ENCODE measurements around the gene ZFHX3. TPM values are rescaled to one million over a fixed set of nuclear protein-coding genes. Genes with fewer than 3 reads are reported as not detected.

ZFHX3 gene
- total RNA-seq, 3 donors from 2014 or later: 13.8 to 36.0 (median 15.5) TPM

DNA sequence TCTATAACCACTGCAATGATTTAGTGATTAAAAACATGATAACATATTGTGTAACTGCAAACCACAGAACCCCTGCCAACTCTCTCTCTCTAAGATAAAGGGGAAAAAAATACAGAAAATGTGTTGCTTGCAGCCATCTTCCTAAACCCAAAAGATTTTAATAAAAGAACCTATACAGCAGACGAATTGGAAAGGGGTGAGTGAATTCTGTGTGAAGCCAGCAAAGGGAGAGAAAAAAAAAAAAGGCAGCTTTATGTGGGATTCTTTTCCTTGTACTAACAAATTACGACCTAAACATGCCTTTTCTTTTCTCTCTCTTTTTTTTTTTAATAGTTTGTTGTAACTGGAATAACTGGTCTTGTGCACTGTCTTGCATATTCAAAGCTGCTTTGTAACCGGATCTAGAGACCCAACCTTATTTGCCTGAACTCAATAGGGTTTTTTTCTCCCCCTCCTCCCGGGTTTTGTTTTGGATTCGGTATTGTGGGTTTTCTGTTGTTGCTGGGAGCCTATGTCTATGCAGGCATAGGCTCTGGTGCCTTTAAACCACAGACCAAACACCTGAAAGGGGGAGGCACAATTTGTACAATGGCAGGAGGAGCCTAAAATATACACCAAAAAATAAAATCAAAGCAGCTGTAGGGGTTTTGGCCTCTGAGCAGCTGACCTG is 7.0 kb upstream of the ZFHX3 start:
- H3K9me3 ChIP-seq: no peaks in the 10 kb centered on the region
- ATAC-seq: no peak
- no peak overlapping the region for H3K4me3 ChIP-seq
- H3K4me1 ChIP-seq (ENCODE audit: low read depth): peaks cover 39% of the 10 kb centered on the region
- intact Hi-C loops (cut with DNase I, micrococcal nuclease): loop anchor here in 1 of 2 donors (10.0 kb wide), 1 partner anchor 220 kb away; no protein-coding TSS in a partner anchor
- DNase-seq: no peak
- no peak for TF ChIP-seq CTCF (IDR thresholded peaks at IDR 0.05)
- H3K36me3 ChIP-seq (ENCODE audit: low read depth): no peaks in the 10 kb centered on the region

- no peak for TF ChIP-seq CTCF (IDR thresholded peaks at IDR 0.05)
- Histone ChIP-seq H3K4me1 (ENCODE audit: low read depth) (peaks cover 44% of the 10 kb centered on the region), H3K9me3 (no peaks in the 10 kb centered on the region), H3K36me3 (ENCODE audit: low read depth) (no peaks in the 10 kb centered on the region), H3K4me3 (no peak overlapping the region)
- no peak for DNase-seq
- ATAC-seq: peak; percentile 34
- intact Hi-C loops (cut with DNase I, micrococcal nuclease): loop anchor here in 1 of 2 donors (10.0 kb wide), 1 partner anchor 220 kb away; no protein-coding TSS in a partner anchor
Measured at GRCh38 chr16:73054498-73054812, 6.5 kb upstream of the ZFHX3 start.

DNA sequence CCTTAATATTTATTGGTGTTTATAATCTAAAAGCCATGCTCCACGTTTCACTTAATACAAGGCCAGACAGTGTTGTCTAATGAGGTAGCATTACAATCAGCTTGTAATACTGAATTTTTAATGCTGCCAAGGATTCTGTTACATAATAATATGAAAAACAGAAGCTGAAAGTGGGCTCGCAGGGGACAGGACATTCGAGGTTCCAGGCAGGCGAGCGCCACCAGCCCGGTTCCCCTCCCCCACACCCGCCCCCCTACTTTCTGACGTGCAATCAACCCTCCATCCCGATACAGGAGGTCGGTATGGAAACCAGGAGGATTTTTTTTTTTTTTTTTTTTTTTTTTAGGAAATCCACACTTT is 6.2 kb upstream of the ZFHX3 start:
- no peak overlapping the region for H3K4me3 ChIP-seq
- peaks cover 48% of the 10 kb centered on the region for H3K4me1 ChIP-seq (ENCODE audit: low read depth)
- TF ChIP-seq CTCF (IDR thresholded peaks at IDR 0.05): no peak
- ATAC-seq: no peak
- H3K9me3 ChIP-seq: no peaks in the 10 kb centered on the region
- intact Hi-C loops (cut with DNase I, micrococcal nuclease): loop anchor here in 1 of 2 donors (10.0 kb wide), 1 partner anchor 219 kb away; no protein-coding TSS in a partner anchor
- DNase-seq: no peak
- H3K36me3 ChIP-seq (ENCODE audit: low read depth): no peaks in the 10 kb centered on the region

GRCh38 chr16:73053364-73054124 is 5.6 kb upstream of the ZFHX3 start:
- peak; percentile 35 for ATAC-seq
- DNase-seq: peak in 1 of 3 donors; percentile 45
- no peak overlapping the region for H3K4me3 ChIP-seq
- peaks cover 53% of the 10 kb centered on the region for H3K4me1 ChIP-seq (ENCODE audit: low read depth)
- H3K36me3 ChIP-seq (ENCODE audit: low read depth): no peaks in the 10 kb centered on the region
- H3K9me3 ChIP-seq: no peaks in the 10 kb centered on the region
- intact Hi-C loops (cut with DNase I, micrococcal nuclease): loop anchor here in 1 of 2 donors (10.0 kb wide), 1 partner anchor 219 kb away; no protein-coding TSS in a partner anchor
- TF ChIP-seq CTCF (IDR thresholded peaks at IDR 0.05): no peak

- ATAC-seq (no peak), DNase-seq (no peak)
- intact Hi-C loops (cut with DNase I, micrococcal nuclease): loop anchor here in 1 of 2 donors (10.0 kb wide), 1 partner anchor 218 kb away; no protein-coding TSS in a partner anchor
- H3K4me1 ChIP-seq (ENCODE audit: low read depth): peaks cover 55% of the 10 kb centered on the region
- no peak for TF ChIP-seq CTCF (IDR thresholded peaks at IDR 0.05)
- no peaks in the 10 kb centered on the region for H3K9me3 ChIP-seq
- H3K36me3 ChIP-seq (ENCODE audit: low read depth): no peaks in the 10 kb centered on the region
- no peak overlapping the region for H3K4me3 ChIP-seq
Measured at GRCh38 chr16:73053038-73053363, 5.1 kb upstream of the ZFHX3 start.

All from mucosa of descending colon (tissue), 3 donors.